OCI-LY7 (cell line): ENCODE measurements around the gene CASK. TPM values are rescaled to one million over a fixed set of nuclear protein-coding genes. Genes with fewer than 3 reads are reported as not detected.

Experiments
- BruUV-seq: library from RNA; stranded (reverse); fragments of 400-500 nt; replicated peaks from 2 replicates; lab custom pipeline; 2021; lab: Mats Ljungman, UMichigan
- CTCF ChIA-PET: fragments of 300-600 bp; sonication (Branson Sonifier 250); formaldehyde crosslinking; loops from one replicate; lab custom pipeline; 2022; ENCODE audit warnings: antibody characterized with exemption; ENCODE audit not compliant: unreplicated experiment; lab: Charles Lee
- POLR2A ChIA-PET: fragments of 300-600 bp; sonication (Branson Sonifier 250); formaldehyde crosslinking; loops from one replicate; lab custom pipeline; 2022; ENCODE audit warnings: antibody characterized with exemption; lab: Charles Lee
- DNase-seq: peaks from one replicate; pipeline ENCODE4 v3.0.0-alpha.2; 2015; ENCODE audit warnings: low spot score
- H2AFZ ChIP-seq: fragments of 200-600 bp; sonication (generic), shearing (Covaris generic); 2 replicates; pipeline ENCODE4 v1.6.1; 2014; ENCODE audit warnings: mild to moderate bottlenecking, antibody characterized with exemption, low read length, moderate library complexity
- H3K27ac ChIP-seq: fragments of 200-600 bp; sonication (generic); 2 replicates; pipeline ENCODE4 v1.5.1; 2014; ENCODE audit warnings: mixed run types, low read depth, mild to moderate bottlenecking, moderate library complexity, low read length, inconsistent platforms; ENCODE audit not compliant: poor library complexity, severe bottlenecking
- H3K36me3 ChIP-seq: fragments of 200-600 bp; sonication (generic); 2 replicates; pipeline ENCODE4 v1.6.1; 2014; ENCODE audit warnings: mild to moderate bottlenecking, antibody characterized with exemption, low read length, moderate library complexity, mixed read lengths; ENCODE audit not compliant: insufficient read depth
- H3K4me1 ChIP-seq: fragments of 200-600 bp; sonication (generic); 2 replicates; pipeline ENCODE4 v1.5.1; 2014; ENCODE audit warnings: mild to moderate bottlenecking, low read length; ENCODE audit not compliant: insufficient read depth, poor library complexity, severe bottlenecking
- H3K4me2 ChIP-seq: fragments of 200-600 bp; sonication (generic); 2 replicates; pipeline ENCODE4 v1.6.1; 2014; ENCODE audit warnings: mild to moderate bottlenecking, low read length
- H3K4me3 ChIP-seq: fragments of 200-600 bp; sonication (generic); 2 replicates; pipeline ENCODE4 v1.5.1; 2014; ENCODE audit warnings: mild to moderate bottlenecking, low read depth, low read length; ENCODE audit not compliant: poor library complexity, severe bottlenecking
- H3K79me2 ChIP-seq: fragments of 200-600 bp; sonication (generic); 2 replicates; pipeline ENCODE4 v1.6.1; 2016; ENCODE audit warnings: low read depth, mild to moderate bottlenecking, low read length, moderate library complexity, mixed read lengths; ENCODE audit not compliant: insufficient read depth
- H3K9me2 ChIP-seq: fragments of 200-600 bp; sonication (generic); 2 replicates; pipeline ENCODE4 v1.6.1; 2016; ENCODE audit warnings: mild to moderate bottlenecking, low read length, mixed read lengths; ENCODE audit not compliant: insufficient read depth
- H3K9me3 ChIP-seq: fragments of 200-600 bp; sonication (generic); 2 replicates; pipeline ENCODE4 v1.6.1; 2014; ENCODE audit warnings: mild to moderate bottlenecking, mixed run types, low read length, mixed read lengths
- H4K20me1 ChIP-seq: fragments of 200-600 bp; sonication (generic); 2 replicates; pipeline ENCODE4 v1.6.1; 2014; ENCODE audit warnings: mild to moderate bottlenecking, antibody characterized with exemption, low read length, moderate library complexity, mixed read lengths; ENCODE audit not compliant: insufficient read depth
- CTCF ChIP-seq: fragments of 200-600 bp; sonication (generic); conservative IDR thresholded peaks from 2 replicates; pipeline ENCODE4 v1.5.1; 2014; ENCODE audit warnings: mild to moderate bottlenecking, antibody characterized with exemption, low read length, moderate library complexity, mixed read lengths
- EZH2phosphoT487 ChIP-seq: fragments of 200-600 bp; sonication (generic); IDR thresholded peaks from 2 replicates; pipeline ENCODE4 v1.6.1; 2018; ENCODE audit warnings: low read depth, borderline replicate concordance, mild to moderate bottlenecking, mixed run types, antibody characterized with exemption, low read length, moderate library complexity, mixed read lengths
- intact Hi-C: fragments of 100-400 bp; cut with micrococcal nuclease; formaldehyde crosslinking; loops from one replicate; pipeline ENCODE4 v1.10.0; 2022; ENCODE audit not compliant: unreplicated experiment
- total RNA-seq, 2 experiments: library from RNA; depleted of rRNA in 1 of 2; stranded (reverse); fragments of >200 nt in 1 of 2; shearing (Covaris generic) in 1 of 2; gene quantifications; 2 replicates each; pipeline ENCODE4 v1.2.3, GENCODE V29; 2014 to 2022

Gene CASK
- total RNA-seq, 2 experiments from 2014 or later, result 18.6 to 29.4 TPM

- intact Hi-C loops, result loop anchor here (5.0 kb wide), 1 partner anchor 117 kb away; no protein-coding TSS in a partner anchor
- Histone ChIP-seq H3K4me1 (no peaks in the 10 kb centered on the region), H3K36me3 (no peaks in the 10 kb centered on the region), H3K9me2 (no peaks in the 10 kb centered on the region), H3K4me2 (no peak overlapping the region), H3K79me2 (no peaks in the 10 kb centered on the region), H3K9me3 (no peaks in the 10 kb centered on the region), H3K4me3 (no peak overlapping the region), H4K20me1 (no peaks in the 10 kb centered on the region), H3K27ac (no peak overlapping the region), H2AFZ (no peak overlapping the region)
- BruUV-seq, result no TSS peak
- ChIA-PET CTCF (no interaction called here), POLR2A (interaction anchor here (0.7 kb wide), 1 partner anchor 146 kb away, joined by 3 read pairs; no protein-coding TSS in a partner anchor)
- TF ChIP-seq EZH2phosphoT487 (no peak), CTCF (no peak)
- no peak for DNase-seq
Observed at GRCh38 chrX:41590641-41591040, 332.7 kb downstream of the CASK start.

- Histone ChIP-seq H3K9me3 (no peaks in the 10 kb centered on the region), H4K20me1 (no peaks in the 10 kb centered on the region), H3K4me2 (no peak overlapping the region), H3K36me3 (no peaks in the 10 kb centered on the region), H3K9me2 (no peaks in the 10 kb centered on the region), H3K79me2 (no peaks in the 10 kb centered on the region), H3K4me1 (no peaks in the 10 kb centered on the region), H3K27ac (no peak overlapping the region), H3K4me3 (no peak overlapping the region), H2AFZ (no peak overlapping the region)
- ChIA-PET CTCF (no interaction called here), POLR2A (no interaction called here)
- intact Hi-C loops, result loop anchor here (5.0 kb wide), 1 partner anchor 118 kb away; no protein-coding TSS in a partner anchor
- no peak for DNase-seq
- no TSS peak for BruUV-seq
- TF ChIP-seq EZH2phosphoT487, result no peak
- TF ChIP-seq CTCF, result no peak
Observed at GRCh38 chrX:41589634-41590270, 333.6 kb downstream of the CASK start.

- CTCF ChIA-PET, result no interaction called here
- H3K9me2 ChIP-seq, result no peaks in the 10 kb centered on the region
- H3K4me2 ChIP-seq, result no peak overlapping the region
- no peaks in the 10 kb centered on the region for H3K79me2 ChIP-seq
- no peaks in the 10 kb centered on the region for H3K36me3 ChIP-seq
- no peaks in the 10 kb centered on the region for H3K9me3 ChIP-seq
- no peak for TF ChIP-seq EZH2phosphoT487
- TF ChIP-seq CTCF, result no peak
- no peaks in the 10 kb centered on the region for H3K4me1 ChIP-seq
- no peak overlapping the region for H3K27ac ChIP-seq
- intact Hi-C loops, result no loop called here
- DNase-seq, result no peak
- no peak overlapping the region for H3K4me3 ChIP-seq
- no peaks in the 10 kb centered on the region for H4K20me1 ChIP-seq
- BruUV-seq, result no TSS peak
- POLR2A ChIA-PET, result no interaction called here
- no peak overlapping the region for H2AFZ ChIP-seq
Observed at GRCh38 chrX:41588271-41588670, 335.1 kb downstream of the CASK start.
